DMS53 treated with DMSO at 0.1 percent for 48 hours (cell line): ENCODE data around the gene SYPL1.

Source experiments
- DNase-seq: peaks from one replicate; lab custom pipeline; 2025; ENCODE audit not compliant: unreplicated experiment; lab: John Stamatoyannopoulos, UW

Gene SYPL1

GRCh38 chr7:106095634-106096033 lies 16.5 kb downstream of the SYPL1 start:
- DNase-seq: no peak

GRCh38 chr7:106094780-106095179 lies 17.3 kb downstream of the SYPL1 start:
- no peak for DNase-seq

- DNase-seq: no peak
Observed at GRCh38 chr7:106092204-106092603, 19.9 kb downstream of the SYPL1 start.

- no peak for DNase-seq
Observed at GRCh38 chr7:106089647-106090046, 22.5 kb downstream of the SYPL1 start.

GRCh38 chr7:106088014-106088413 lies 24.1 kb downstream of the SYPL1 start:
- no peak for DNase-seq

GRCh38 chr7:106086062-106086461 lies 26.1 kb downstream of the SYPL1 start:
- DNase-seq: no peak

- DNase-seq: no peak
Observed at GRCh38 chr7:106085015-106085414, 27.1 kb downstream of the SYPL1 start.

- no peak for DNase-seq
Observed at GRCh38 chr7:106083717-106084116, 28.4 kb downstream of the SYPL1 start.

GRCh38 chr7:106082087-106082854 lies 29.8 kb downstream of the SYPL1 start:
- no peak for DNase-seq

GRCh38 chr7:106080300-106080987 lies 31.7 kb downstream of the SYPL1 start:
- DNase-seq: no peak

- no peak for DNase-seq
Observed at GRCh38 chr7:106076537-106076936, 35.6 kb downstream of the SYPL1 start.

GRCh38 chr7:106075937-106076336 lies 36.2 kb downstream of the SYPL1 start:
- DNase-seq: peak; percentile 69

GRCh38 chr7:106074257-106074656 lies 37.9 kb downstream of the SYPL1 start:
- DNase-seq: no peak

GRCh38 chr7:106073701-106074100 lies 38.4 kb downstream of the SYPL1 start:
- DNase-seq: no peak

GRCh38 chr7:106072715-106073091 lies 39.4 kb downstream of the SYPL1 start:
- DNase-seq: no peak

- DNase-seq: peak; percentile 67
Observed at GRCh38 chr7:106071999-106072714, 40.0 kb downstream of the SYPL1 start.

- peak; percentile 79 for DNase-seq
Observed at GRCh38 chr7:106071356-106071998, 40.6 kb downstream of the SYPL1 start.

- no peak for DNase-seq
Observed at GRCh38 chr7:106070567-106071254, 41.4 kb downstream of the SYPL1 start.

GRCh38 chr7:106070201-106070551 lies 41.9 kb downstream of the SYPL1 start:
- DNase-seq: no peak

GRCh38 chr7:106069471-106070200 lies 42.5 kb downstream of the SYPL1 start:
- no peak for DNase-seq
